IPS DF 6.9 (cell line): ENCODE data around the gene METTL13.

Experiments
- DNase-seq: peaks from one replicate; pipeline ENCODE4 v3.0.0-alpha.2; 2013; ENCODE audit warnings: low read depth, low spot score
- H3K27ac ChIP-seq: one replicate; pipeline ENCODE4 v1.5.1; 2013; ENCODE audit warnings: low read length, control low read depth
- H3K27me3 ChIP-seq: 2 replicates; pipeline ENCODE4 v1.6.1; 2013; ENCODE audit warnings: mild to moderate bottlenecking, low read length; ENCODE audit not compliant: control insufficient read depth, insufficient read depth
- H3K36me3 ChIP-seq: 2 replicates; pipeline ENCODE4 v1.6.1; 2013; ENCODE audit warnings: low read length; ENCODE audit not compliant: control insufficient read depth, insufficient read depth
- H3K4me1 ChIP-seq: 2 replicates; pipeline ENCODE4 v1.6.1; 2013; ENCODE audit warnings: low read length; ENCODE audit not compliant: control insufficient read depth, insufficient read depth
- H3K4me3 ChIP-seq: 2 replicates; pipeline ENCODE4 v1.5.1; 2013; ENCODE audit warnings: mild to moderate bottlenecking, low read length
- H3K9me3 ChIP-seq: 2 replicates; pipeline ENCODE4 v1.6.1; 2013; ENCODE audit warnings: low read length, inconsistent platforms; ENCODE audit not compliant: control insufficient read depth, insufficient read depth
- WGBS: extraction: QIAGEN DNeasy Blood & Tissue Kit; methylation state at CpG from one replicate; pipeline ENCODE4 v1.1.7; 2013; ENCODE audit warnings: mixed read lengths, missing lambda C conversion rate; ENCODE audit not compliant: insufficient read length, insufficient coverage; 5-methylcytosine and 5-hydroxymethylcytosine counted together

The METTL13 gene

GRCh38 chr1:171744986-171745385, 36.5 kb upstream of the METTL13 start:
- no peak for DNase-seq
- H3K27ac ChIP-seq, result no peak overlapping the region
- no peaks in the 10 kb centered on the region for H3K27me3 ChIP-seq
- H3K4me3 ChIP-seq, result no peak overlapping the region
- H3K9me3 ChIP-seq, result no peaks in the 10 kb centered on the region
- no CpG with 5 or more reads among the region's 8 CpGs for WGBS
- H3K36me3 ChIP-seq, result no peaks in the 10 kb centered on the region
- no peaks in the 10 kb centered on the region for H3K4me1 ChIP-seq

GRCh38 chr1:171748651-171749050, 32.8 kb upstream of the METTL13 start:
- Histone ChIP-seq H3K36me3 (no peaks in the 10 kb centered on the region), H3K27ac (no peak overlapping the region), H3K4me3 (no peak overlapping the region), H3K9me3 (no peaks in the 10 kb centered on the region), H3K4me1 (no peaks in the 10 kb centered on the region), H3K27me3 (no peaks in the 10 kb centered on the region)
- DNase-seq, result no peak
- WGBS, result no CpG with 5 or more reads among the region's 3 CpGs

GRCh38 chr1:171751221-171751620, 30.2 kb upstream of the METTL13 start:
- Histone ChIP-seq H3K27ac (no peak overlapping the region), H3K4me1 (peaks cover 2% of the 10 kb centered on the region), H3K4me3 (no peak overlapping the region), H3K9me3 (no peaks in the 10 kb centered on the region), H3K27me3 (no peaks in the 10 kb centered on the region), H3K36me3 (no peaks in the 10 kb centered on the region)
- DNase-seq, result no peak
- no CpG with 5 or more reads among the region's 6 CpGs for WGBS

- DNase-seq, result no peak
- H3K27ac ChIP-seq, result no peak overlapping the region
- H3K36me3 ChIP-seq, result no peaks in the 10 kb centered on the region
- H3K9me3 ChIP-seq, result no peaks in the 10 kb centered on the region
- peaks cover 2% of the 10 kb centered on the region for H3K4me1 ChIP-seq
- no peak overlapping the region for H3K4me3 ChIP-seq
- H3K27me3 ChIP-seq, result no peaks in the 10 kb centered on the region
- WGBS, result no CpG with 5 or more reads among the region's 2 CpGs
These were observed 28.3 kb upstream of the METTL13 start for GRCh38 chr1:171753182-171753581.

GRCh38 chr1:171753685-171754352, 27.6 kb upstream of the METTL13 start:
- H3K9me3 ChIP-seq, result no peaks in the 10 kb centered on the region
- no peak for DNase-seq
- no peaks in the 10 kb centered on the region for H3K27me3 ChIP-seq
- no peaks in the 10 kb centered on the region for H3K36me3 ChIP-seq
- no peak overlapping the region for H3K27ac ChIP-seq
- peaks cover 2% of the 10 kb centered on the region for H3K4me1 ChIP-seq
- H3K4me3 ChIP-seq, result no peak overlapping the region
- no CpG with 5 or more reads among the region's 4 CpGs for WGBS

- no peaks in the 10 kb centered on the region for H3K27me3 ChIP-seq
- H3K9me3 ChIP-seq, result no peaks in the 10 kb centered on the region
- no peak overlapping the region for H3K4me3 ChIP-seq
- no CpG with 5 or more reads among the region's 4 CpGs for WGBS
- no peaks in the 10 kb centered on the region for H3K36me3 ChIP-seq
- DNase-seq, result peak; percentile 11
- no peak overlapping the region for H3K27ac ChIP-seq
- peaks cover 2% of the 10 kb centered on the region for H3K4me1 ChIP-seq
These were observed 27.1 kb upstream of the METTL13 start for GRCh38 chr1:171754353-171754705.

- no CpG with 5 or more reads among the region's 1 CpG for WGBS
- H3K36me3 ChIP-seq, result no peaks in the 10 kb centered on the region
- no peak overlapping the region for H3K27ac ChIP-seq
- H3K27me3 ChIP-seq, result no peaks in the 10 kb centered on the region
- DNase-seq, result no peak
- peaks cover 2% of the 10 kb centered on the region for H3K4me1 ChIP-seq
- H3K9me3 ChIP-seq, result no peaks in the 10 kb centered on the region
- no peak overlapping the region for H3K4me3 ChIP-seq
These were observed 26.5 kb upstream of the METTL13 start for GRCh38 chr1:171754971-171755370.

GRCh38 chr1:171756856-171757255, 24.6 kb upstream of the METTL13 start:
- H3K27me3 ChIP-seq, result no peaks in the 10 kb centered on the region
- H3K4me1 ChIP-seq, result peaks cover 2% of the 10 kb centered on the region
- no peaks in the 10 kb centered on the region for H3K9me3 ChIP-seq
- no peak overlapping the region for H3K4me3 ChIP-seq
- no peak overlapping the region for H3K27ac ChIP-seq
- no peaks in the 10 kb centered on the region for H3K36me3 ChIP-seq
- DNase-seq, result no peak
- no CpG with 5 or more reads among the region's 4 CpGs for WGBS

GRCh38 chr1:171758011-171758410, 23.4 kb upstream of the METTL13 start:
- DNase-seq, result no peak
- Histone ChIP-seq H3K27ac (no peak overlapping the region), H3K9me3 (no peaks in the 10 kb centered on the region), H3K4me1 (peaks cover 2% of the 10 kb centered on the region), H3K4me3 (no peak overlapping the region), H3K36me3 (no peaks in the 10 kb centered on the region), H3K27me3 (no peaks in the 10 kb centered on the region)

- DNase-seq, result no peak
- WGBS, result no CpG with 5 or more reads among the region's 6 CpGs
- no peaks in the 10 kb centered on the region for H3K36me3 ChIP-seq
- no peak overlapping the region for H3K27ac ChIP-seq
- H3K4me3 ChIP-seq, result no peak overlapping the region
- no peaks in the 10 kb centered on the region for H3K27me3 ChIP-seq
- H3K4me1 ChIP-seq, result no peaks in the 10 kb centered on the region
- no peaks in the 10 kb centered on the region for H3K9me3 ChIP-seq
These were observed 19.3 kb upstream of the METTL13 start for GRCh38 chr1:171762143-171762563.

GRCh38 chr1:171763764-171764163, 17.7 kb upstream of the METTL13 start:
- DNase-seq, result no peak
- Histone ChIP-seq H3K9me3 (no peaks in the 10 kb centered on the region), H3K36me3 (no peaks in the 10 kb centered on the region), H3K4me1 (no peaks in the 10 kb centered on the region), H3K27ac (no peak overlapping the region), H3K27me3 (no peaks in the 10 kb centered on the region), H3K4me3 (no peak overlapping the region)
- WGBS, result no CpG with 5 or more reads among the region's 6 CpGs
